ENCODE results near the gene UMPS.

Gene UMPS

GRCh38 chr3:124730129-124730940, at the start of gene UMPS:
TSS of gene UMPS (plus strand) at chr3:124730452. CDS start at chr3:124730472, 20 bp downstream.
- DNase-seq (ENCODE audit: low read depth in 2 of 2), result peak; percentile 81 to 88

DNA sequence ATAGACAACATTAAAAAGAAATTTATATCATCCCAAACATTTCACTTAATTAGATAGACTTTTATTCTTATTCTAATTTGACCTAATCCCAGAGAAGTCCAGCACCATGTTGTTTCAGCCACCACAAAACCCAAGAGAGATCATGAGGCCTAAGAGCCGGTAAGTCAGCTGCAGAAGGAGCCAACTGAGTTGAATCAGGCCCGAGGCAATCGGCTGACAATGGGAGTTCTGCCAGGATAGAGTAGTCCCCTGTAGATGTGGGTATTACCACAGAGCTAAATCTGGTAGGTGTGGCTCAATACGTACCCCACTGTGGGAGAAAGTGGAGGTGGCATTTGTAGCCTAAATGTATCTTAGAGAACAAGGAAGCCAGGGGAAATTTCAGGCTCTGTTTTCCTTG, 49.7 kb upstream of the UMPS start:
- DNase-seq (ENCODE audit: low read depth in 2 of 2), result no peak

- no peak for DNase-seq (ENCODE audit: low read depth in 2 of 2)
These were observed 48.0 kb upstream of the UMPS start for GRCh38 chr3:124682263-124682662.

- no peak for DNase-seq (ENCODE audit: low read depth in 2 of 2)
These were observed 45.8 kb upstream of the UMPS start for GRCh38 chr3:124684459-124684858.

GRCh38 chr3:124685067-124685466, 45.2 kb upstream of the UMPS start:
- DNase-seq (ENCODE audit: low read depth in 2 of 2), result no peak

DNA sequence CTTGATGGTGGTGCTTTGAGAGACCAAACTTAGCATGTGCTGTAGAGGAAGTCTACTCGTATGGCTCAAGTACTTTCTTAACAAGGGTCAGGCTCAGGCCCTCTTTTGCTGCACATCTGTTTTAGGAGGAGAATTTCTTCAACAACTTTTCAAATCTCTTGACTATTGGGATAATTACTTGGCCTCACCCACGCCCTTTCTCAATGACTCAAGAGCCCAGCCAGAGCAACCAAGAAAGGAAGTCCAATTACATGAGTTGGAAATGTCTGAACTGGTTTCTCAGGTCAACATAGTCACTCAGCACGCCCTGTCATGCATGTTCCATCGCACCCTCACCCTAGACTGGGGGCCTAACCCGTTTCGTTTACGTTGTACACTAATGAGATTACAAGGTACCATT, 44.8 kb upstream of the UMPS start:
- no peak for DNase-seq (ENCODE audit: low read depth in 2 of 2)

- DNase-seq (ENCODE audit: low read depth in 2 of 2), result no peak
These were observed 44.1 kb upstream of the UMPS start for GRCh38 chr3:124686028-124686670.

- DNase-seq (ENCODE audit: low read depth in 2 of 2), result peak; percentile 35 to 57
These were observed 41.4 kb upstream of the UMPS start for GRCh38 chr3:124688581-124689454.

- no peak for DNase-seq (ENCODE audit: low read depth in 2 of 2)
These were observed 38.7 kb upstream of the UMPS start for GRCh38 chr3:124691599-124691998.

DNA sequence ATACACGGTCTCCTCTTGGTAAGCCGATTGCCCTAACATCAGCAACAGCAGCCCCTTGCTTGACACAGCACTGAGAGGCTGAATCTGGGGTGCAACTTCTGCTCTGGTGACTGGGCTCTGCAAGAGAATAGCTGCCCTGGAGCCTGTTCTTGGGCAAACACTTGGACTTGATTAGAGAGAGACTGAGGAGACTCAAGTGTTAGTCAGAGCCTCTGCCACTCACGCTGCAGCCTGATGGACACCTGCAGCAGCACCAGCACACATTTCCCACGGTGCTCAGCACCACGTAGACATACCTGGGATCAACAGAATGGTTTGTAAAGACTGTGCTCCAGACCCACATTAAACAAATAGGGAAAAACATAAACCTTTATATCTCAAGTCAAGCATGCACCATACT, 35.8 kb upstream of the UMPS start:
- no peak for DNase-seq (ENCODE audit: low read depth in 2 of 2)

DNA sequence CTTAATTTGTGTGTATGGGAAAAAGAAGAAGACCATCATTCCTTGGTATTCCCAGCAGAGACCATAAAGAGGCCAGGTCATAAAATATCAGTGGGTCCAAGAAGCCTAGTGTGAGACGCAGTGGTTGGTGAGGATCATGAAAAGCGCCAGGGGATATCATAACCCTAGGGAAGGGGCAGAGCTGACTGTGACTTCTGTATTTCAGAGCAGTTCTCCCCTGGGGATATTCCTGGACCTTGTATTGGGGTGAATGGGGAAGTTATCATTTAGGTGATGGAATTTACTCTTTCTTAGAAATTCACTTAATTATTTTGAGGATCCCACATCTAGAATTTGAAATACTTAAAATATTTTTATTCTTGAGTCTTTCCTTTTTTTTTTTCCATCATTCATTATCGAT, 34.9 kb upstream of the UMPS start:
- DNase-seq (ENCODE audit: low read depth in 2 of 2), result no peak

GRCh38 chr3:124696006-124696405, 34.2 kb upstream of the UMPS start:
- no peak for DNase-seq (ENCODE audit: low read depth in 2 of 2)

DNA sequence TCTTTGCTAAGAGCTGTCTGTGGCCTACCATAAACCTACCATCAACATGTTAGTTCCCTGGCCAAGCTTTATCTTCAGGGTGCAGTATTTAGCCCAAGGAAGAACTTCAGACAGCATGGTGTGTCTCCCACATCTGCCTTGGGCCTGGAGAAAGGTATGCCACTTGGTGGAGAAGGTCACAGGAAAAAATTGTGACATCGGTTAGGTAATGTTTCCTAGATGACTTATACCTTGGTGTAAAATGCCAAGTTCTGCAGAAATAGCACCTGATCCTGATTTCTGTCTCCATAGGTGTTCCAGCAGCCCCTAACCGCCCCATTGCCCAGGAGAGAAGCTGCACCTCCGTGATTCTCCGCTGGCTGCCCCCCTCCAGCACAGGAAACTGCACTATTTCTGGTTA, 33.0 kb upstream of the UMPS start:
- no peak for DNase-seq (ENCODE audit: low read depth in 2 of 2)

GRCh38 chr3:124698030-124698770, 32.1 kb upstream of the UMPS start:
- no peak for DNase-seq (ENCODE audit: low read depth in 2 of 2)

DNA sequence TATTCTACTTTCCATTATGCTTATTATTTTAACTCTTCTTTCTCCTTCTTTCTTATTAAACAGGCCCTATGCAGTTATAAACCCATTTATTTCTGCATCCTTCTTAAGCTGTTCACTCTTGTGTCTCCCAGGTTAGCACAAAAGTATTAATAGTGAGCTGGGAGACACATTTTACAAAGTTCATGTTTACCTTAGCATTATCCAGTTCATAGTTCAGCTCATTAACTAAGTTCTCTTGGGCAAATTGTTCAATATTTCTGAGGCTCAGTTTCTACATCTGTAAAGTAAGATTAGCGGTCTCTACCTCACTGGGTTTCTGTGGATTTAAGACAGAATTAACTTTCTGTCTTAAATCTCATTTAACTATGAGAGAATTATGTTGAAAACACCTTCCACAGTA, 31.2 kb upstream of the UMPS start:
- no peak for DNase-seq (ENCODE audit: low read depth in 2 of 2)

DNA sequence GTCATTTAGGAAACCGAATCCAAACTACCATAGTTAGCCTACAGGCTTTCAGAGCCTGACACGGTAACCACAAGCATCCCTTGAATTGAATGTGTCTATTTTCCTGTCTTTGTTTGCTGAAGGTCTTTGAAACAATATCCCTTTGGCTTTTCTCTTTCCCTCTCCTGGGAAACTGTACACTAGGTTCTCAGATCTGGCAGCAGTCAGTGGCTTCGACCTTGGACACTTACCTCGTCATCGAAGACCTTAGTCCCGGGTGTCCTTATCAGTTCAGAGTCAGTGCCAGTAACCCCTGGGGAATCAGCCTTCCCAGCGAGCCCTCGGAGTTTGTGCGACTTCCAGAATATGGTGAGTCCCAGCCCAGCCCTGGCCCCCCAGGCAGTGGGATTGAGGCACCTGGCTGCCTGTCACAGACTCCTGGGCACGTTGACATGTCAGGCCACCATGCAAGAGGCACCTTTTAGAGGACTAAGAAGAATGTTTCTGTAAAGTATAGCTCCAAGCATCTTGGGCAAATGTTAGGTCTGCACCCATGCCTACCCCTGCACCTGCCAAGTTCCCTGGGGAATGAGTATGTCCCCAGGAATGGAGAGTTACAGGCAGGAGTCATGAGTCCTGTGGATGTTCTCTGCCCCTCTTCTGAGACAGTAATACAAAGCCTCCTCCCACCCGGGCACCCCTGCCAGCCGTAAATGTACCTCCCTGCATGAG, 30.4 kb upstream of the UMPS start:
- DNase-seq (ENCODE audit: low read depth in 2 of 2), result no peak

DNA sequence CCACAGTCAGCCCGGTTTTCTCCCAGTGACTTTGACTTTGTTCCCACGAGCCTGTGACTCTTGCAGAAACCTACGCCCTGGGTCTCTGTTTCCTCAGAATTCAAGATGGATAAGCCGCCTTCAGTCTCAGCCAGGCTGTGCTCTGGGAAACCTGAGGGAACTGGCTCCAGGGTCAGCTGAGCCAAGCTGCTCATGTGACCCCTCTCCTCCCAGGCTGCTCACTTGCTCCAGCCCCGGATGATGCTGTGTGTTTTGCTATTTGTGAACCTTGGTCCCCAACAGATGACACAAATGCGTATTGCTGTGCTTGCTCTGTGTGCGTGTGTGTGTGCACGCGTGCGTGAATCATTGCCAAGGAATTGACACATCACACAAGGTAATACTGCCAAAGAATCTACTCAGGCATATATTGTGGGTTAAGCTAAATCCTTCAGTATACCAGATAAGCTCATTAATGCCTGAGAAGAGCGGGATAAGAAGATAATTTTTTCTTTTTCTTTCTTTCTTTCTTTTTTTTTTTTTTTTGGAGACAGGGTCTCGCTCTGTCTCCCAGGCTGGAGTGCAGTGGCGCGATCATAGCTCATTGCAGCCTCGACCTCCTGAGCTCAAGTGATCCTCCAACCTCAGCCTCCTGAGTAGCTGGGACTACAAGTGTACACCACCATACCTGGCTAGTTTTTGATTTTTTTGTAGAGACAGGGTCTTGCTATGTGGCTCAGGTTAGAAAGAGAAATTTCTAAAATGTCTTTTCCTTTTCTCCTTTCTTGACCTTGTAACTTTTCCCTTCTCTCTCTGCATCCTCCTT, 29.2 kb upstream of the UMPS start:
- no peak for DNase-seq (ENCODE audit: low read depth in 2 of 2)

DNA sequence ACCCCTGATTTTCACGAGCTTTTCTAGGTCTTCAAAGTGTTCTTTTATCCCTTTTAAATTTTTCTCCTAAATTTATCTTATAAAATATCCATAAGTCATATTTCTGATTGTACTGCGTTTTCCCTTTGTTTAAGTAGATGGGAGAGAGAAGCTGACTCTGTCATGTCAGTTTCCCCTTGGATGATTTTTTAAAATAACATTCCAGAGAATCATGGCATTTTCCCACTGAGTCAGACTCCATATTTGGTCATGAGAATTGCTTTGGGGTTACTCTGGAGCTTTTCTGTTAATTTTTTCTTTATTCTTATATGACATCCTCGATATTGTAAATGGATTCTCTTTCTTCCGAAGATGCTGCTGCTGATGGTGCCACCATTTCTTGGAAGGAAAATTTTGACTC, 28.6 kb upstream of the UMPS start:
- DNase-seq (ENCODE audit: low read depth in 2 of 2), result no peak

DNA sequence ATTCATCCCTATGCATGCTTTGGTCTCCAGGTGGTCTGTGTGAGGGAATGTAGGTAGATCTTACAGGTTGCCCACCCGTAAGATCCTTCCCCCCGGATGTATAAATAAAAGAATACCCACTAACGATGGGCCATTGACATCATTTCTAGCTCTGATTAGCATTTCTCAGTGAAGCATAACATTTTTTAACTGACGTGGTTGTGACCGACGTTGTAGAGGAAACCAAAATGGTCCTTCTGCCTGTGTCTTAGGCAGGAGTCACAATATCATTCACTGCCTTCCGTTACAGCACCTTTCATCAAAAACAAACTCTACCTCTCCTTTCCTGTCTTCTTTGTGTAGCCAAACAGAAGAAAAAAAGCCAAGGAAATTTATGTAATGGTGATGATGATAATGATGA, 27.3 kb upstream of the UMPS start:
- no peak for DNase-seq (ENCODE audit: low read depth in 2 of 2)

DNA sequence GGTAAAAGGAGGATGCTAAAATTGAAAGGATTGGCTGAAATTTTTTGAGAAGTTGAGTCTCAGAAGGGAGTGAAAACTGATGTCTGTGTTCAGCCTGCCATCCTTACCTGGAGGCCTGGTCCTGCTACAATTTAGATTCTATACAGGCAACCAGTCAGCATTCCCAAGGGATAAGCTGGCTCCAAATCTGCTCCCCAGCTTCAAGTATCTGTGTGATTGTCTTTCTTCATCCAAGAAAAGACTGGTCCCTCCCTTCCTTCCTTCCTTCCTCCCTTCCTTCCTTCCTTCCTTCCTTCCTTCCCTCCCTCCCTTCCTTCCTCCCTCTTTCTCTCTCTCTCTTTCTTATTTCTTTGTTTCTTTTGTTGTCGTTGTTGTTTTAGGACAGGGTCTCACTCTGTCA, 24.7 kb upstream of the UMPS start:
- no peak for DNase-seq (ENCODE audit: low read depth in 2 of 2)
